RCC 7860 (cell line): ENCODE data around the gene ARID5B.

ENCODE experiments used
- DNase-seq: peaks from one replicate; pipeline ENCODE4 v3.0.0-alpha.2; 2015; ENCODE audit warnings: low spot score
- FAIRE-seq: peaks from 2 replicates; lab custom pipeline; 2012; peaks lifted over from hg19 to GRCh38; lab: Jason Lieb, UNC

Gene ARID5B

DNA sequence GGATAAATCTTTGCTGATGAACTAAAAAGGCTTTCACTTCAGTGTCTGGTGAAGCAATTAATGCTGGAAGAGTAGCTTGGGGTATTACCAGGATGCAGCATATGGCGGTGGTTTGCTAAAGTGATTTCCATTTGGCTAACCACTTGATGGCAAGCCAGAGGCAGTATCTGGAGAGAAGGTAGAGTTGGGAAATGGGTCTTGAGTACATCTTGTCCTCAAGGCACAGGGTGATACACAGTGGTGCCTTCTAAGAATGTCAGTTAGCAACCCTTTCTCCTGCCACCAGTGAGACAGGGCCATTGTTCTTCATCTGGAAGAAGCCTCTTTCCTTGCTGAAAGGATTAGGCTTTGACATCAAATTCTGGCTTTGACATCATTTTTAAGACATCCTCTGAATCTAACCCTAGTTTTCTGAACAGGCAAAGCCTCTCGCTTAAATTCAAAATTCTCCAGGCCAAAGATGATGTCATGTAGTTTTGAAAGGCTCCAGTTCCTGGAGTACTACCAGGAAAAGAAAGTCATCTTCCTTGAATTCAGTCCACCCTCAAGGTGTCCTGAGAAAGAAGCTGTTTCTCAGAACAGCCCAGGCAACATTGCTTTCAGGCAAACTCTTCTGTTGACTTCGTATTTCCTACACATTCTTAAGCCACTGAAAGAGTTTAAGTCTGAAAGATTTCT lies 162.4 kb downstream of the ARID5B start:
- no peak for DNase-seq
- no peak for FAIRE-seq

DNA sequence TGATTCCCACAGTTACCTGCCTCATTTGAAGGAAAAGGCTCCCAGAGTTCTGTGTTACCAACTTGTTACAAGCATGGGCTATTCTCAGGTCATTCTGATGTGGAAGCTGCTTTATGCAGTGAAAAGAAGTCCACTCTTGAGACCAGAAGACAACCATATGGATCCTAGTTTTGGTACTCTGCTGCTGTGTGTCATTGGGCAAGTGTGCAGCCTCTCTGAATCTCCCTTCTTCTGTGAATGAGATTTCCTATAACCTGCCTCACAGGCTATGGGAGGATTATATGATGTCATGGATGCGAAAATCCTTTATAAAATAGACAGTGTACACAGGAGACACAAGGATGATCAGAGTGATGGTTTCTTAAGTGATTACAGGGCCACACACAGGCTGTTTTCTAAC lies 166.1 kb downstream of the ARID5B start:
- DNase-seq (no peak), FAIRE-seq (no peak)

DNA sequence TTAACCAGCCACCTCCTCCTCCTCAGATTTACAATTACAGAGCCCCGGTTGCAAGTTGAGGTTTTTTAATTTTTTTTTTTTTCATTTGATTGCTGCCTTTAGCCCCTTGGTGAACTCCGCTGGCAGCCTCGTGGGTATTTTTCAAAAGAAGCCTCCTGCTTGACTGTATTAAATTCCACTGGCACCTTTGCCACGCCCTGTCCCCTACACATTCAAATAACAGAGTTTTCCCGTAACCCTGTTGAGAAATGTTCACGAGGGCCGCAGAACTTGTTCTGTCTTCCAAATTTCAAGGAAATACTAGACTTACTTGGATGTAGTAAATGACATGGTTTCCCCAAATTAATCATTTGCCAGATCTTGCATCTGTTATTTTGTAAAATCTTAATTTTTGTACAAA lies 167.0 kb downstream of the ARID5B start:
- DNase-seq (no peak), FAIRE-seq (no peak)

DNA sequence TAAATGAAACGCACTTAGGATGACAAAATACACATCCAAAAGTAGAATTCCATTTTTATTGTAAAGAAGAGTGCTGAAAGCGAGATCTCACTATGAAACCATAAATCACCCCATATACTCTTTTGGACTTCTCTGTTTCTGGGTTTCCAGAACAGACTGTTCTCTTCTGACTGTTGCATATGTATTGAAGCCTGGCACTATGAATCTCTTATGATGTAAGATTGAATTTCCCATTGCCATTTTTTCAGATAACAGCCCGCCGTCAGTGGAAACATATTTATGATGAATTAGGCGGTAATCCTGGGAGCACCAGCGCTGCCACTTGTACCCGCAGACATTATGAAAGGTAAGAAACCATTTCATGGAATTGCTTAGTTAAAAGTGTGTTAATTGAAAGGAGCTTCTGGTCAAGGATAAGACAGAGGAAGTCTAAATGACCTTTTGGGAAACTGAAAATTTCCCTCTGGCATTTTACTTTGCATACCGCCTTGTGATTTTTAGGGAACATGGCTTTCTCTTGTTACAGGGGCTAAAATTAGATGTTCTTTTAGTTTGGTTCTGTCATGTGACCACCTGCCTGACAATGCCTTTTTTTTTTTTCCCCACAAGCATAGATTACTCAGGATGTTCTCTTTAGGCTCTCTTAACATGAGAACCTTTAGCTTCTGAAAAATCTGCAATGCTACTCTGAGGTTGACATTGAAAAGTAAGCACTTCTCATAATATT lies 168.1 kb downstream of the ARID5B start:
- FAIRE-seq (no peak), DNase-seq (no peak)

DNA sequence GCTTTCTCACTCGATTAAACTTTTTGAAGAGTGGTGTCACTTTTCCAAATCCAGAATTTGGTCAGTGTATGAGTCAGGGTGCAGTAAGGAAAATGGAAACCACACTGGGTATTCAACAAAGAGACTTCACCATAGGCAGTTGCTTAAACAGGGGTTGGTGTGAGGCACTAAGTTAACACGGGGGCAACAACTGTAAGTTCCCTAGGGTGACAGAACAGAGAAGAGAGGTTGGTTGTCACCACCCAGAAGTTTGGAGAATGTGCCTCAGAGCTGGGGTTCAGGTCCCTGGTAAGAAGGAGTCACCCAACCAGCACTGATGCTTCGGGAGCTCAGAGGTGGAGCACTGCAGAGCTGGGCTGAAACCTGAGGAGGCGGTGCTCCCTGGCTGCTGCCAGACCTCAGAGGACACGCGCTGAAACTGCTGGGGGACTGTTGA lies 170.4 kb downstream of the ARID5B start:
- FAIRE-seq (peak; percentile 22), DNase-seq (peak; percentile 68)

DNA sequence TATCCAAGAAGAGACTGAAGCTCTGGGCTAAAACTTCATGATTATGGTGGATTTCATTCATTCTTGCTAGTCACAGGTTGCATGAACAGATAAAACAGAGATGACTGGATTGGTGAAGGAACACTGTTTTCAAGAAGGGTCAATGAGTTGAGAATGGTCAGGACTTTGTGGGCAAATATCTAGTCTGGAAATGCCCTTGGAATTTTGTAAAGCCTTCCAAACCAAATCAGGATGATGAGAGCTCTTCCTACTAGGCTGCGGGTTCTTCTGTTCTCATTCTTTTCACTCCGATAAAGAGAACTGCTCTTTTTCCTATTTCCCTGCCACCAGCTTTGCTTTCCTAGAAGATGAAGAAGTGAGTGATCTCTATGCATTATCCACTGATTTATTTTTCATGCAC lies 171.4 kb downstream of the ARID5B start:
- FAIRE-seq, result no peak

DNA sequence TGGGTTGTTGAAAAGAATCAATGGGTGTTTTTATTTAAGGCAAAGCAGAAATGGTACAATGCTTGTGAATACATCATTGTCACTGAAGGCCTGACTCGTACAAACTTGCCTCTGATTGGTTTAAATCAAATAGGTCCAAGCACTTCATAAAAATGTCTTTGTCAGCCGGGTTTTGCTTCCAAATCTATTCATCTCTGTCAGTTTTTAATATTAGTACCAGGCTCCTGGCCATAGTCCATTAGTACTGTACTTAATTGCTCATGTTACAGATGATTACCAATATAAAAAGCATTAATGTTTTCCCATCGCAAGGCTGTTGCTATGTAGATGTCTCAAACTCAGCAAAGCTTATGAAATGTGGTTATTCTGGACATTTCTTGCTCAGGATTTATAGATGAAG lies 171.9 kb downstream of the ARID5B start:
- DNase-seq, result no peak
- FAIRE-seq, result no peak

More for the DNA sequence above, 171.4 kb downstream of the ARID5B start:
- DNase-seq, result no peak

DNA sequence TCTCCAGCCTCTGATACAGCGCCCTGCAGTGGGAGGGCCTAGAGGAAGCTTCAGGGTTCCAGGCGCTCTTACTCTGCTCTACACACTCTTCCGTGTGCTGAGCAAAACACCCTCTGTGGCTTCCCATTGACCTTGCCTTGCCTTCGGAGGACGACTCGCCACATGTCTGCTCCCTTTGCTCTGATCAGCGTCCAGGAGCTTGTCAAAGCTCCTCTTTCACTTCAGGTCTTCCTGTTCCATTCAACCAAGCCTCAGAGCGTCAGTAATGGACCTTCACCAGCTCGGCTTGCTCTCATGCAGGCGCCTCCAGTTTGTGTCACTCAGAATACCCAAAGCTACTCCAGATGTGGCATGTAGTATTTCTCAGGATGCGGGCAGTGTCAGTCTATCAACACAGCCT lies 173.9 kb downstream of the ARID5B start:
- FAIRE-seq, result no peak
- DNase-seq, result no peak

DNA sequence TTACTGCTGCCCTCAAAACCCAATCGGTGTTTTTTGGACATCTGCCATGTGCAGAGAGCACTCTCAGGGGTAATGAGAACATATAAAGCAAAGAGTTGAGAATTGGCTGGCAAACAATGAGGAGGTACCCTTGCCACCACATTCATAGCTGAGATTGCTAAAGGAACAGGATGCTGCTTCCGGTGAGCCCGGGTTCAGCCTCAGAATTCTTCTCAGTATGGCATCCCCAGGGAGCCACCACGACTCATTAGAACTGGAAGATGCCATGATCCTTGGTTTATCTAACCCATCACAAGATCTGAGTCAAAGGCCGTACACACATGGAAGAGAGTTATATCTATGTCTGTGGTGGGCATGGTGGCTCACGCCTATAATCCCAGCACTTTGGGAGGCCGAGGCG lies 174.4 kb downstream of the ARID5B start:
- FAIRE-seq (no peak), DNase-seq (peak; percentile 71)

DNA sequence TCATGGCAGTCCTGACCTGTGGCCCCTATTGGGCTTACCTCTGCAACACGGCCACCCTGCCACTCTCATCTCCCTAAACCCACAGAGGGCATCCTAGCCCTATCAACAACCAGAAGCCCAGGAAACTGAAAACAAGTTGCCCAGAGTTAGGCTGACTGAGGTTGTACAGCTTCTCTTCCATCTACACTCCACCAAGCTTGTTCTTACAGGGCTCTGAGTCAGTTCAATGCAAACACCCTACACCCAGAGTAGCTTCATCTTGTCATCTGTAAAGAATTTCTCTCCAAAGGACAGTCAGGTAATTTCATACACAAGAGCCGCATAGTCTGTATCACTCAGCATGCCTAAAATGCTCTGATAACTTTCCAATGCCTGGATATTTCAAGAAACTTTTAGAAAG lies 175.4 kb downstream of the ARID5B start:
- DNase-seq, result peak; percentile 94
- peak; percentile 84 for FAIRE-seq

DNA sequence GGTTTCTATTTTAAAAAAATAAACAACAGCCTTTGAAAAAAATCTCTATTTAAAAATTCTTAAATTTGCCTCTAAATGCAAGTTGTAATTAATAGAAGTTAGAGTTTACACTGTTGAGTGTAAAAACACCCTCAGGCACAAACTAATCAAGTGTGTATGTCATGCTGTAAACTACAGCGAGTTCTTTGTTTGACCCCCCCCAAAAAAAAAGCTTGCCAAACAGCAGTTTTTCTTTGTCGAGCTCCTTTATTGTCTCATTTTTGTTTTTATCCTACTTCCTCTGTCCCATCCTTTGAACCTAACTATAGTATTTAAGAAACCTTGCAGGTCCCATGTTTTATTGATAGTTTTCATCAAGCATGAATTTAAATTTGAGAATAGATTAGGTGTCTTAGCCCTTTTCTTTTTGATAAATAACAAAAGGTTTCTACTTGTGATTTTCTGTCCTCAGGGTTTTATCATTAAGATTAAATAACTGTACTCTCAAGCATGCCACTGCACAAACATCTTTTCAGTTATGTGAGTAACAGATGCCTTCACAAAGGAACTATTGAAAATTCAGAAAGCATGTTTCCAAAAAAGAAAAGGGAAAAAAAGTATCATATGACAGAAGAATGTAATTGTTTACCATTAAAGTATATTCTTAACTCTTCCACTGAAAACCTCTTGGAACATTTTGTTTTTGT lies 176.0 kb downstream of the ARID5B start:
- DNase-seq (no peak), FAIRE-seq (no peak)

DNA sequence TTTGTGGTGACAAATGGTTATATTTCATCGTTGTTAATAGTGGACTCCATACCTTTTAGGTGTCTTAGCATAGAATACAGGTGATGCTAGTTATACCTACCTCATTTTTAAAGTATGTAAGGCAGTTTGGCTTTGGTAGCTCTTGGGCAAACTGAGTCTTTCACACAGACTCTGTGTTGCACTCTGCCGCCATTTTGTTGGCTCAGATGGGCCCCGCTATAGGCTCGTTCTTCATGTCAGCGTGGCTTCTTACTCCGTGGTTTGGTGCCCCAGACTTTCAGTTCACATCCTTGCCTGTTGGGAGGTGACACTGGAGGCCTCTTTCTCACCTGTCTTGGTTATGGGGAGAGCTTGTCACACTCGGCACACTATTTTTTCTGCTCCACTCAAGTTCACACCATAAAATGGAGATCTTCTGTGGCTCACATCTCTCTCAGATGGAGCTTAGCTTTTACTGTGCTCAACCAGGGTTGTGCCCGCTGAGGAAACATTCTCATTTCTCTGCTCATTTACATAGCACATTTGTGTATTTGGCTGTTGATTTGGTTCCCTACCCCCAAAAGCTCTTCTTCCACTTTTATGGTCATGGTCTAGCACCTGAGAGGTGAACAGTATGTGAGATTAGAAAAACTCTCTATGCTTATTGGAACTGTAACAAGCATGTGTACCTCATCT lies 178.5 kb downstream of the ARID5B start:
- FAIRE-seq, result no peak
- DNase-seq, result no peak

DNA sequence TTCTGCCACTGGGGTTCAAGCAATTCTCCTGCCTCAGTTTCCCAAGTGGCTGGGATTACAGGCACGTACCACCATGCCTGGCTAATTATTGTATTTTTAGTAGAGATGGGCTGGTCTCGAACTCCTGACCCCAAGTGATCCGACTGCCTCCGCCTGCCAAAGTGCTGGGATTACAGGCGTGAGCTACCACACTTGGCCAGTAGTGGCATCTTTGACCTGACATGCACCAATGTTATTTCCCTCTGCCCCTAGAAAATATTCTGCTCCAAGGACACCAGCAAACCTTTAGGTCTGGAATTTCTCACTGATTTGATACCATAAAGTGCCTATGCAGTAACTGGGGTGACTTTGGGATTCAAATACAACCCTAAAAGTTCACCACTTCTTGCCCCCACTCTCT lies 179.4 kb downstream of the ARID5B start:
- no peak for DNase-seq
- no peak for FAIRE-seq

DNA sequence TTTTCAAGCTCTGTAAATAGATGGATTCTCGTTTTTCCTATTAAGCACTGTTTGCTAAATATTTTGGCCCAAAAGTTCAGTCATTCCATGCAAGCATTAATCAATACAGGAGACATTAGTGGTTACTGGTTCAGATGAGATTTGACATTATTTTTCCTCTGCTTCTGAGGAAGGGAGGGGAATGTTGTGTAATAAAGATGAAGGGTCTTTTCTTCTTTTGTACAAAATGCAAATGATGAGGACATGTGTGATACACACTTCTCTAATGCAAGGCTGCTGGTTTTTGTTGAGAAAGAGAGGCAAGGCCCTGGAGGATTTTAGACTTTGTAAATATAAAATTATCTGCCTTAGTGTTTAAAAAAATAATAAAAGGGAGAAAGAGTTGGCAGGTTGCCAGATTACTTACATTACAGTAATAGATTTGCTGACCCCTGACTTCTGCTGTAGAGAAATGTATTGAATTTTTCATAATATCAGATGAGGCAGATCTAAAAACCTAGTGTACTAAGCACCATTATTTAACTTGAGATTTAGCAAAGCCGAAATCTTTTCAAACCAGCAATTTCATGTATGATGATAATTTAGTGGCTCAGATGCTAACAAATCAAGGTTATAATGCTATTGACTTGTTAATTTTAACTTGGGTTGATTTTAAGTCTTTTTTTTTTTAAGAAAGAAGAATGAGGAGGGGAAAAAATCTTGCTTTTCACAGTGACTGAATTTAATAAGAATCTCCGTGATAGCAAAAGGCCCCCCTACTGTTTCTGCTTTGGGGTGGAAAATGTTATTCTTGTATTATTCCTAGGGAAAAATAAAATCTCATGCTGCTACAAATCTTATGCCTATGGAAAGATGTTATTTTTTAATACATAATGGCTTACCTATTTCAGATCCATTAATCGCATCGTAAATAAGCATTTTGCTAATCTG lies 180.1 kb downstream of the ARID5B start:
- FAIRE-seq (no peak), DNase-seq (no peak)

DNA sequence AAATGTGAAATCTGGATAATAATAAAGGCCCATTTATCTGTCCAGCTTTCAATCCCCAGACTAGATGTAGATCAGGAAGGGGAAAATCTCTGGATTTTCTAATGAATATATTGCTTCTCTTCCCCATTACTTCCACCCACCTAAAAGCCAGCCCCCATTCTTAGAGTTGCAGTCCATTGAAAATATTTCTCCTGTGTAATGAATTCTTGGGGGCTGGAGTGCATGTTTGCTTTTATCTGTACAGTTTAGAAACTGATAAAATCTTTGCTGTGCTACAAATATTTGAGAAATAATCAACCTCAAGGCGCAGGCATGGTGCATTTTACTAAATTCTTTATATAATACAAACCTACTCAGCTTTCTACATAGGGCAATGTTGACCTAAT lies 180.8 kb downstream of the ARID5B start:
- DNase-seq (no peak), FAIRE-seq (no peak)

DNA sequence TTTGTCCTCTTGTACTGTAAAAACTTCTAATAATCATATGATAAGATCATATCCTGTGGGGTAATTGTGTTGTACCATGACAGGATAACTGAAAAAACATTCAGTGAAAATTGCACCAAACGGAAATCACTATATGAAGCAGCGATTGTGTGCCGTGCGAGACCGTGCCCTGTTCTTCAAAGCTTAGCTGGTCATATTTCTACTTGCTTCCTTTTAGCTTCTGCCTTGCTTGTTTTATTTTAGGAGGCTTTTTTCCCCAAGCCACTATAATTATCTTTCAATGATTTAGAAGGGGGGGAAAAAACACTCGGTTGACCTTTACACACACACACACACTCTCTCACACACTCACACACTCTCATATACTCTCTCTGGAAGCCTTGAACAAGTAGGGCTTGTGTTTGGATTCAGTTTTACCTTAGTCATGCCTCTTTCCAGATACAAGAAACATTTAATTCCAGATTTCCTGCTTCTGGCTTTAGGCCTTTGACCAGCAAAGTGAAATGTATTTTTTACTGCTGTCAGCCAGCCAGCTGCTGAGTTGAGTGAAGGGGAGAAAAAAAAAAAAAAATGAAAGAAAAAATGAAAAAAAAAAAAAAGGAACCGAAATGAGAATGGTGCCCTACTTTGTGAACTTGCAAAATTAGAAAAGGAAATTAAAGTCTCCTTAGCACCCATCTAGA lies 181.4 kb downstream of the ARID5B start:
- FAIRE-seq (no peak), DNase-seq (no peak)

DNA sequence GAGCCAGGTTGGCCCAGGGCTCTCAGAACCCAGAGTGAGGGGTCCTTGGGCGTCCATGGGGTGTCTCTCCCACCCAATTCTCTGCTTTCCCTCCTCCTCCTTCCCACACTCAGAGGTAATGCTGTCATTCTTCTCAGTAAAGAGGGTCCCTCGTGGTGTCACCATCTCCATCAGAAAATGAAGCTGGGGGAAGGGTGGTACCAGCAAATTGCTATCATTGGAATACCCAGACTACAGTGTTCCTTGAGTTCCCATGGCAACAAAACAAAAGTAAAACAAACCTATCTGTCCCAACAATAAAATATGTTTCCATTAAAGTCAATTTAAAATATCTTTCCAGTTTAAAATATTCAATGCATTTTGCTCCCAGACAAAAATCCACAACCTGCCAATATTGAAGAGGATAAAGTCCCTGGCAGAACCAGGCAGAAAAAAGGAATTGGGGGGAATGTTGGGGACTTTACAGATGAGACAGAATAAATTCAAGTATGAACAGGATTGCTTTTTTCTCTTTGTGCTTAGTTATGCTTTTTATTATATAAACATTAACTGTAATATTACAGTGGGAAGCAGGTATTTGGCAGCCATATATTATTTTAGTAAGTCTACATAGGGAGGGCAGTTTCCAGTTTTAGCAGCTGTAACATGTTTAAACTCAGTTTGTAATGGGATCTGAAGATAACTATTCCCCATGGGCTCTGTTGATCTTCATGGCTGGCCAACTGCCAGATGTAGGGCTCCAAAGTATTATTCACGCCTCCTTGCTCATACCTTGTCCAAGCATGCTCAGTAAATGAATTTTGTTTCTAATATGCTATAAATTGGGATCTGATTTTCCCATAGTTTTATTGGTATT lies 182.1 kb downstream of the ARID5B start:
- DNase-seq (no peak), FAIRE-seq (no peak)

DNA sequence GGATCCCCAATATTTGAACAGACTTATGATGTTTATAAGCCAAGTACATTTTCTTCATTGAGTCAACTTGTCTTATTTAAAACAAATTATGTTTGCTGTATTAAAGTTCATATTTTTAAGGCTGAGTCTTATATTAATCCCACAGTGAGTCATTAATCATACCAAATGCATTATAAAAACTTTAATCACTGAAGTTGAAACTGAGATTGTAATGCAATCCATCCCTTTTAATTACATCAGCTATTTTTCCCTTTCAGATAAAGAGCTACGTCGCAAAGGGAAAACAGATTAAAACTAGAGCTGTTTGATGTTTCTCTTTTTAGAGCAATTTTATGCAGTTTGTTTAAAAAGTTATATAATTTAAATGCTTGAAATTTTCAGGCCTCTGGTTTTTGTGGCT lies 183.0 kb downstream of the ARID5B start:
- FAIRE-seq, result no peak
- no peak for DNase-seq

DNA sequence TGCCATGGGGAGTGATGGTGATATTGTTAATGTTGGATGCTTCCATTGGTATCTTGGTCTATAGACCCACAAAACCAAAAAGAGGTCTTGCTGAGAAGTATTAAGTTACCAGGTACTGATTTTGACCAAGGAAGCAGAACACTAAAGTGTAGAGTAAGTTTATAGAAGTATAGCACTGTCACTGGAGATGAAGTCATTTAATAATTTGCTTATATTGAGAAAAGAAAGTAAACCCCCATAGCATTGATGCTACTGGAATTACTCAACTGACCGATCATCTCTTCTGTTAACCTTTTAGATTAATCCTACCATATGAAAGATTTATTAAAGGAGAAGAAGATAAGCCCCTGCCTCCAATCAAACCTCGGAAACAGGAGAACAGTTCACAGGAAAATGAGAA lies 183.9 kb downstream of the ARID5B start:
- FAIRE-seq (no peak), DNase-seq (no peak)
